Motor neuron (in vitro differentiated cells): Measurements from ENCODE around the gene SELE. TPM values are rescaled to one million over a fixed set of nuclear protein-coding genes. Genes with fewer than 3 reads are reported as not detected.

ENCODE experiments used
- ATAC-seq, 8 experiments: fragments of 200-7000 bp; cut with Tn5 transposase; replicated peaks in 6 of 8; 2 replicates each; pipeline ENCODE4 v1.8.0; 2021; ENCODE audit warnings: mild to moderate bottlenecking in 8 of 8, moderate library complexity in 8 of 8
- H3K27ac ChIP-seq, 2 donors: fragments of 250-450 bp; sonication (Bioruptor Pico); 2 replicates each; pipeline ENCODE4 v1.9.0; 2021; ENCODE audit warnings: antibody characterized with exemption in 2 of 2, mild to moderate bottlenecking in 2 of 2, moderate library complexity in 1 of 2
- H3K4me1 ChIP-seq, 2 donors: fragments of 250-450 bp; sonication (Bioruptor Pico); replicated peaks in 1 of 2; 2 replicates each; pipeline ENCODE4 v1.6.1; 2021; ENCODE audit warnings: antibody characterized with exemption in 2 of 2, mild to moderate bottlenecking in 2 of 2, moderate library complexity in 1 of 2
- H3K4me3 ChIP-seq, 5 donors: fragments of 250-450 bp; sonication (Bioruptor Pico); 2 replicates each; pipeline ENCODE4 v1.9.0; 2021; ENCODE audit warnings: antibody characterized with exemption in 5 of 5, mild to moderate bottlenecking in 5 of 5, moderate library complexity in 4 of 5
- WGBS, 10 experiments: fragments of 450-650 bp; shearing (Covaris generic); methylation state at CpG; one replicate each; pipeline ENCODE4 v1.0.0; 2022; 5-methylcytosine and 5-hydroxymethylcytosine counted together
- in situ Hi-C, 9 experiments: fragments of 400-800 bp; cut with MboI; loops; one replicate each; pipeline ENCODE4 v1.15.0; 2021; ENCODE audit warnings: low sequenced_read_pairs in 9 of 9, low pct_unique_long_range_greater_than_20kb in 2 of 9; ENCODE audit not compliant: unreplicated experiment in 9 of 9
- total RNA-seq, 8 experiments: library from RNA; unstranded; fragments of 300-600 nt; gene quantifications; 2 replicates each; pipeline versions ENCODE4 v1.2.3 to v1.2.4, GENCODE V29; 2022

The SELE gene, protein sequence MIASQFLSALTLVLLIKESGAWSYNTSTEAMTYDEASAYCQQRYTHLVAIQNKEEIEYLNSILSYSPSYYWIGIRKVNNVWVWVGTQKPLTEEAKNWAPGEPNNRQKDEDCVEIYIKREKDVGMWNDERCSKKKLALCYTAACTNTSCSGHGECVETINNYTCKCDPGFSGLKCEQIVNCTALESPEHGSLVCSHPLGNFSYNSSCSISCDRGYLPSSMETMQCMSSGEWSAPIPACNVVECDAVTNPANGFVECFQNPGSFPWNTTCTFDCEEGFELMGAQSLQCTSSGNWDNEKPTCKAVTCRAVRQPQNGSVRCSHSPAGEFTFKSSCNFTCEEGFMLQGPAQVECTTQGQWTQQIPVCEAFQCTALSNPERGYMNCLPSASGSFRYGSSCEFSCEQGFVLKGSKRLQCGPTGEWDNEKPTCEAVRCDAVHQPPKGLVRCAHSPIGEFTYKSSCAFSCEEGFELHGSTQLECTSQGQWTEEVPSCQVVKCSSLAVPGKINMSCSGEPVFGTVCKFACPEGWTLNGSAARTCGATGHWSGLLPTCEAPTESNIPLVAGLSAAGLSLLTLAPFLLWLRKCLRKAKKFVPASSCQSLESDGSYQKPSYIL
- total RNA-seq: under 1 TPM in 3 of 8 experiments, not detected in 5; 0.08 to 0.47 (median 0.21) TPM

DNA sequence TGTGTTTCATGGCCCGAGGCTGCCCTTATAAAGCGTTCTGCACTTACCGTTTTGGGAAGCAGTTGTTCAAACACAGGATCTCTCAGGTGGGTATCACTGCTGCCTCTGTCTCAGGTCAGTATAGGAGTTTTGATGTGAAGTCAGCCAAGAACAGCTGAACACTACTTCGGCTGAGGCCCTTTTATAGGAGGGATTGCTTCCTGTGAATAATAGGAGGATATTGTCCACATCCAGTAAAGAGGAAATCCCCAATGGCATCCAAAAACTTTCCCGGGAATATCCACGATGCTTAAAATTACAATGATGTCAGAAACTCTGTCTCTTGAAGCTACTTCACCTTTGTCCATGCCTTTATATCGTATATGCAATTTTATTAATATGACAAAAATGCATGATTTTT lies at the start of gene SELE:
Gene SELE (minus strand): TSS at position 156 of the 400 bp plus-strand sequence. CDS start 467 bp downstream, outside the sequence.
- in situ Hi-C loops: no loop called here
- 31 to 92% (median 79%) methylated on average over 2 to 7 of the region's 7 CpGs for WGBS, 10 experiments
- no peak within 1 kb of the TSS for H3K27ac ChIP-seq
- H3K4me1 ChIP-seq: no peaks in the 10 kb centered on the region
- no peak for ATAC-seq
- H3K4me3 ChIP-seq: no peak within 1 kb of the TSS

- WGBS, 10 experiments: 31 to 100% (median 66%) methylated on average over 1 to 3 of the region's 3 CpGs
- Histone ChIP-seq H3K4me3 (no peak overlapping the region), H3K4me1 (no peaks in the 10 kb centered on the region), H3K27ac (no peak overlapping the region)
- in situ Hi-C loops: loop anchor here in 1 of 9 experiments (25.0 kb wide), 1 partner anchor 195 kb away; the partner anchor contains the start of gene F5
- ATAC-seq: no peak
Observed at GRCh38 chr1:169782596-169782995, 48.7 kb upstream of the SELE start.

DNA sequence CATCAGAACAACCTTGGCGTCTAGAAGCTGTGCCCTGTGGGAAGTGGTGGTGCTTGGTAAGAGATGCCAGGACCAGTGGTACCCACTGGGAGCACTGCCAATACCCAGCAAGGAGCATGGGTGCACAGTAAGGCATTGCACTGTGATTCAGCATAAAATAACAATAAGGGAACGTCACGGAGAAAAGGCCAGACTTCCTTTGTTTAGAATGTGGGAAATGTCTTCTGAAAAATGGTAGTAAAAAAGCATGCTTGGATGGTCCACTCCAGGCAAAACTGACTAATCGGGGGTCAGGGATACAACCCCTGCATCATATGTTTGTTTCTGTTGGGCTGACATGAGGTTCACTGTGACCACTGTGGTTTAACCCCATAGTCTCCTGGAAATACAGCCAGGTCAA lies 46.1 kb upstream of the SELE start:
- H3K27ac ChIP-seq: no peak overlapping the region
- 20 to 85% (median 71%) methylated on average over 1 to 4 of the region's 4 CpGs; no CpG with 5 or more reads in 1 of the 10 experiments for WGBS, 10 experiments
- no peak for ATAC-seq
- no peak overlapping the region for H3K4me3 ChIP-seq
- in situ Hi-C loops: loop anchor here in 1 of 9 experiments (25.0 kb wide), 1 partner anchor 193 kb away; the partner anchor contains the start of gene F5
- H3K4me1 ChIP-seq: no peaks in the 10 kb centered on the region

- Histone ChIP-seq H3K4me1 (no peaks in the 10 kb centered on the region), H3K4me3 (no peak overlapping the region), H3K27ac (no peak overlapping the region)
- in situ Hi-C loops: loop anchor here in 1 of 9 experiments (25.0 kb wide), 1 partner anchor 192 kb away; the partner anchor contains the start of gene F5
- ATAC-seq: no peak
Observed at GRCh38 chr1:169779150-169779549, 45.3 kb upstream of the SELE start.

DNA sequence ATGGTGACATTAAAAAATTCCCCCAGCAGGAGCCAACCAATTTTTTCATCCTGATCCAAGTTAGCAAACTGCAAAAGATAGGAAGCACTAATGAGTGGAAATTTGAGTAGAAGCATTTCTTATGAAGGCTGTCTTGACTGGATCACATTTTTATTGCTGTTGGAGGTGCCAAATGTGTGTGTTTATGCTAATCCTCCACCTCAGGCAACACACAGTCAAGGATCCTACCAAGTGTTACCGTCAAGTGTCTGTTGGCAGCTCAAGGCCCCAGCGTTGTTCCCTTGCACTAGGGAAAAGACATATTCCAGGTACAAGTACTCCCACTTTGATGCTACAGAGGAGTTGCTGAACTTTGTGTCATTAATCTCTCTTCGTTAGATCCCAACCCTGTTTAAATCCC lies 42.6 kb upstream of the SELE start:
- H3K4me1 ChIP-seq: no peaks in the 10 kb centered on the region
- no peak for ATAC-seq
- in situ Hi-C loops: loop anchor here in 1 of 9 experiments (25.0 kb wide), 1 partner anchor 189 kb away; the partner anchor contains the start of gene F5
- 0 to 93% (median 75%) methylated on average over 1 to 3 of the region's 3 CpGs; no CpG with 5 or more reads in 1 of the 10 experiments for WGBS, 10 experiments
- H3K4me3 ChIP-seq: no peak overlapping the region
- no peak overlapping the region for H3K27ac ChIP-seq

DNA sequence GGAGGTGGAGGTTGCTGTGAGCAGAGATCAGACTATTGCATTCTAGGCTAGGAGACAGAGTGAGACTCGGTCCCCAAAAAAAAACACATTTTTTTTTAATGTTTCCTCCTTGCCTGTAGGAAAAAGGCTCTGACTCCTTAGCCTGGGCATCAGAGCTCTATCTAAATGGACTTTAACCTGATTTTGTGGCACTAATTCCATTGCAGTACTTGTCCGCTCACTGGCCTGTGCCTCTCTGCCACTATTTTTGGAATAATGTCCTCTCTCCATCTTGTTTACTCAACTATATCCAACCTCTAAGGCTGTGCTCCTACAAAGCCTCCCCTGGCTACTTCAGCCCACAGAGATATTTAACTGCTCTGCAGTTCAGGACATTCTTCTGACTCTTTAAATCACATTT lies 34.3 kb upstream of the SELE start:
- in situ Hi-C loops: no loop called here
- WGBS, 10 experiments: 0 to 100% (median 72%) methylated on average over 1 to 2 of the region's 2 CpGs; no CpG with 5 or more reads in 3 of the 10 experiments
- no peak for ATAC-seq

DNA sequence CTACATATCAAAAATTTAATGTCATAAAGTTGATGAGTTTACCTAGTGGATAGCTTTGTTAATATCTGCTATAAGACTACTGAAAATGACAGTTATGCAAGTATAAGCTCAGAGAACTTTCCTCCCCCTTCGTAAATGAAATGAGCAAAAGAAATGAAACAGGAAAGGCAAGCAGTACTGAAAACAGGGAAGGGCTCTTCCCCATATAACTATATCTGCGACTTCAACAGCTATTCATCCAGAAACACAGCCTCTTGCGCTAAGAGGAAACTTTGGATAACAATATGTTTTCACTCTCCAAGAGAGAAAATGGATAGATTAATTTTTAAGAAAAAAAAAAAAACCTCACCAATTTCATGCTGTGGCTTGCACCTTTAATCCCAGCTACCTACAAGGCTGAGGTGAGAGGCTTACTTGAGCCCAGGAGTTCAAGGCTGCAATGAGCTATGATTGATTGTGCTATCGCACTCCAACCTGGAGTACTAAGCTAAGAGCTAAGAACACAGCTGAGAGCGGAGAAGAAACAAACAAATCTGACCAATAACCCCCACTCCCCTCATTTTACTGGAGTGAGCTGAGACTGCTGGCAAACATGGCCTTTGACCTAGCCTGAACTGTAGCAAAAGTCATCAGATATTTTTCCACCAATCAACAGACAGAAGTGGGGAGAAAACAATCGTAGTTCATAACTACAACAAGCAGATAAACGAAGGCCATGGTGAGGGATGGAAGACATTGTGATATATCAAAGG lies 31.9 kb upstream of the SELE start:
- H3K27ac ChIP-seq: no peak overlapping the region
- no peak for ATAC-seq
- H3K4me1 ChIP-seq: no peaks in the 10 kb centered on the region
- H3K4me3 ChIP-seq: no peak overlapping the region
- in situ Hi-C loops: no loop called here
- 39 to 100% (median 64%) methylated on average over 1 to 7 of the region's 7 CpGs; no CpG with 5 or more reads in 1 of the 10 experiments for WGBS, 10 experiments

More for the DNA sequence above, 34.3 kb upstream of the SELE start:
- no peak overlapping the region for H3K27ac ChIP-seq
- H3K4me3 ChIP-seq: no peak overlapping the region
- H3K4me1 ChIP-seq: no peaks in the 10 kb centered on the region

GRCh38 chr1:169764919-169765318 lies 31.0 kb upstream of the SELE start:
- 0 to 80% (median 44%) methylated on average over 1 of the region's 1 CpG; no CpG with 5 or more reads in 1 of the 10 experiments for WGBS, 10 experiments
- Histone ChIP-seq H3K27ac (no peak overlapping the region), H3K4me1 (no peaks in the 10 kb centered on the region), H3K4me3 (no peak overlapping the region)
- ATAC-seq: no peak
- in situ Hi-C loops: no loop called here

DNA sequence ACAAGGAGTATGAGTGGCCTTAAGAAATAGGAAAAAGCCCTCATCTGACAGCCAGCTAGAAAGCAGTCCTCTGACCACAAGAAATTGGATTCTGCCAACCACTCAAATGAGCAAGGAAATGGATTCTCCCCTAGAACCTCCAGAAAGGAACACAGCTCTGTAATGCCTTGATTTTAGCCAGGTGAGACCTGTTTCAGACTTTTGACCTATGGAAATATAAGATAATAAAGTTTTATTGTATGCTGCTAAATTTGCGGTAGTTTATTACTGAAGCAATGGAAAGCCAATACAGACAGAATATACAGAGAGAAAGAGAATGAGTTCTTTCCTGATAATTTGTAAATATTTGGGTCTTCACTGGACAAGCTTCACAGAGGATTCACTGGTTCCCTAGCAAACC lies 28.8 kb upstream of the SELE start:
- in situ Hi-C loops: no loop called here
- Histone ChIP-seq H3K27ac (no peak overlapping the region), H3K4me3 (no peak overlapping the region), H3K4me1 (no peaks in the 10 kb centered on the region)
- no peak for ATAC-seq
- 67 to 100% (median 95%) methylated on average over 1 of the region's 1 CpG; no CpG with 5 or more reads in 4 of the 10 experiments for WGBS, 10 experiments

GRCh38 chr1:169759038-169759437 lies 25.2 kb upstream of the SELE start:
- ATAC-seq: no peak
- Histone ChIP-seq H3K4me3 (no peak overlapping the region), H3K4me1 (no peaks in the 10 kb centered on the region), H3K27ac (no peak overlapping the region)
- 48 to 100% (median 63%) methylated on average over 1 to 3 of the region's 3 CpGs; no CpG with 5 or more reads in 1 of the 10 experiments for WGBS, 10 experiments
- in situ Hi-C loops: no loop called here

- ATAC-seq: no peak
- Histone ChIP-seq H3K27ac (no peak overlapping the region), H3K4me3 (no peak overlapping the region), H3K4me1 (no peaks in the 10 kb centered on the region)
- 21 to 85% (median 62%) methylated on average over 2 to 4 of the region's 4 CpGs for WGBS, 10 experiments
- in situ Hi-C loops: no loop called here
Observed at GRCh38 chr1:169753549-169753948, 19.7 kb upstream of the SELE start.

GRCh38 chr1:169750041-169750440 lies 16.2 kb upstream of the SELE start:
- WGBS, 10 experiments: 0 to 100% (median 71%) methylated on average over 1 of the region's 1 CpG; no CpG with 5 or more reads in 2 of the 10 experiments
- no peak overlapping the region for H3K27ac ChIP-seq
- H3K4me3 ChIP-seq: no peak overlapping the region
- no peak for ATAC-seq
- H3K4me1 ChIP-seq: no peaks in the 10 kb centered on the region
- in situ Hi-C loops: no loop called here

- no peak overlapping the region for H3K27ac ChIP-seq
- H3K4me3 ChIP-seq: no peak overlapping the region
- H3K4me1 ChIP-seq: no peaks in the 10 kb centered on the region
- in situ Hi-C loops: no loop called here
- ATAC-seq: peak in 2 of 8 experiments; percentile 29 to 56
- WGBS, 10 experiments: 0 to 100% (median 76%) methylated on average over 1 to 2 of the region's 2 CpGs
Observed at GRCh38 chr1:169746550-169746949, 12.7 kb upstream of the SELE start.
